ENCODE measurements around the gene TLX1.

The TLX1 gene

DNA sequence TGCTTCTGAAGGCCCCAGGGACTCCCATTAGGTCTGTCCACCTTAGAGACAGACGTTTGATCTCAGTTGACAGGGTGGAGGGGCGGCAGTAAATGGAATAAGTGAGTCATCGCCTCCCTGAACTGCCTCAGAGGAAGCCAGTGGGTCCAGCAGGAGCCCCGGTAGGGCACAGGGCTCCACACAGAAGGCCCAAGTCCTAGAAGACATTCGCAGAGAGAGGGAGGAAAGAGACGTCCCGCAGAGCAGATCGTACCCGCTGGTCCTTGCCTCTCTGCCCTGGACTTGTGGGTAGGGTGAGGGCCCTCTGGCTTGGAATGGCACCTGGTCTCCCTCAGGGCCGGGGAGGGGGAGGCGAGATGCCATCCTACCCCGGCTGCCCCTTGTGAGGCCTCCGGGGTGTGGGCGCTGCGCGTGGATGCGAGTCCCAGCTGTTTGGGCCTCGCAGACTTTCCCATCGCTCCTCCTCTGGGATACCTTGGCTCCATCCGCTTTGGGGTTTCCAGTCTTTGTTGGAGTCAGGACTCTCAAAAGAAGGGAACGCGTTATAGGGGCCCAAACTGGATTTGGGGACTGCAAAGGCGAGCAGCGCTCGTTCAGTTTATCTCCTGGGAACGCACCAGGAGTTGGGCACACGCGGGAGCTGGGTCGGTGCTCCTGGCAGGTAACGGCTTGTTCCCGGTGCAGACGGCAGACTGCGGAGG lies 5.1 kb downstream of the TLX1 start:
- in situ Hi-C loops (cut with MboI; ENCODE audit: low sequenced_read_pairs, unreplicated experiment): no loop called here
- DNase-seq (ENCODE audit: low spot score): no peak
- TF ChIP-seq, protein P1, sequence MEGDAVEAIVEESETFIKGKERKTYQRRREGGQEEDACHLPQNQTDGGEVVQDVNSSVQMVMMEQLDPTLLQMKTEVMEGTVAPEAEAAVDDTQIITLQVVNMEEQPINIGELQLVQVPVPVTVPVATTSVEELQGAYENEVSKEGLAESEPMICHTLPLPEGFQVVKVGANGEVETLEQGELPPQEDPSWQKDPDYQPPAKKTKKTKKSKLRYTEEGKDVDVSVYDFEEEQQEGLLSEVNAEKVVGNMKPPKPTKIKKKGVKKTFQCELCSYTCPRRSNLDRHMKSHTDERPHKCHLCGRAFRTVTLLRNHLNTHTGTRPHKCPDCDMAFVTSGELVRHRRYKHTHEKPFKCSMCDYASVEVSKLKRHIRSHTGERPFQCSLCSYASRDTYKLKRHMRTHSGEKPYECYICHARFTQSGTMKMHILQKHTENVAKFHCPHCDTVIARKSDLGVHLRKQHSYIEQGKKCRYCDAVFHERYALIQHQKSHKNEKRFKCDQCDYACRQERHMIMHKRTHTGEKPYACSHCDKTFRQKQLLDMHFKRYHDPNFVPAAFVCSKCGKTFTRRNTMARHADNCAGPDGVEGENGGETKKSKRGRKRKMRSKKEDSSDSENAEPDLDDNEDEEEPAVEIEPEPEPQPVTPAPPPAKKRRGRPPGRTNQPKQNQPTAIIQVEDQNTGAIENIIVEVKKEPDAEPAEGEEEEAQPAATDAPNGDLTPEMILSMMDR (IDR thresholded peaks at IDR 0.05; ENCODE audit: borderline replicate concordance, control extremely low read depth, extremely low read depth, insufficient read depth, missing control alignments): no peak

DNA sequence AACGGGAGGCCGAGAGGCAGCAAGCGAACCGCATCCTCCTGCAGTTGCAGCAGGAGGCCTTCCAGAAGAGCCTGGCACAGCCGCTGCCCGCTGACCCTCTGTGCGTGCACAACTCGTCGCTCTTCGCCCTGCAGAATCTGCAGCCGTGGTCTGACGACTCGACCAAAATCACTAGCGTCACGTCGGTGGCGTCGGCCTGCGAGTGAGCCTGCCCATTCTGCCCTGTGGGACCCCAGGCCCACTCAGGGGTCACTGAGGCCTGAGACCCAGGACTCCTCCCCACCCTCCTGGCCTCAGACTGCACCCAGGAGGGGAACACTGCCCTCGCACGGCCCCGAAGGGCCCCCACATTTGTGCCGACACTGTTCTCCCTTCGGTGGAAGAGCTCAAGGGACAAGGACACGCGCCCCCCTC lies 5.6 kb downstream of the TLX1 start:
- TF ChIP-seq, protein P1 (IDR thresholded peaks at IDR 0.05; ENCODE audit: borderline replicate concordance, control extremely low read depth, extremely low read depth, insufficient read depth, missing control alignments): no peak
- no peak for DNase-seq (ENCODE audit: low spot score)
- in situ Hi-C loops (cut with MboI; ENCODE audit: low sequenced_read_pairs, unreplicated experiment): no loop called here

DNA sequence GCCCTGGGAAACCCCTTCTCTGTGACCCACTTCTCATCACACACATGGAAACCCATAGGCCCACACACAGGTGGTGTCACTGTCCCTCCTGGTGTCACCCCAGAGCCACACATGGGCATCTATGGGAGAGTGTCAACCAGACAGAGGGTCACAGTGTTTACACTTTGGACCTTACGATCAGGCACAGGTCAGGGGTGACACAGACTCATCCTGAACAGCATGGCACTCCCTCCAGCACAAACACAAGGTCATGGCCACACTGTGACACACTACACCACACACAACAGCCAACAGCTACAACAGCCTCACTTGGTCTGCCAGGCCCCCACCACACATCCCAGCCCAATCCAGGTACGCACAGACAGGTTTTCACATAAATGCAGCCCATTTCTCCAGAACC lies 6.2 kb downstream of the TLX1 start:
- in situ Hi-C loops (cut with MboI; ENCODE audit: low sequenced_read_pairs, unreplicated experiment): no loop called here
- TF ChIP-seq, protein P1 (IDR thresholded peaks at IDR 0.05; ENCODE audit: borderline replicate concordance, control extremely low read depth, extremely low read depth, insufficient read depth, missing control alignments): no peak
- DNase-seq (ENCODE audit: low spot score): no peak

DNA sequence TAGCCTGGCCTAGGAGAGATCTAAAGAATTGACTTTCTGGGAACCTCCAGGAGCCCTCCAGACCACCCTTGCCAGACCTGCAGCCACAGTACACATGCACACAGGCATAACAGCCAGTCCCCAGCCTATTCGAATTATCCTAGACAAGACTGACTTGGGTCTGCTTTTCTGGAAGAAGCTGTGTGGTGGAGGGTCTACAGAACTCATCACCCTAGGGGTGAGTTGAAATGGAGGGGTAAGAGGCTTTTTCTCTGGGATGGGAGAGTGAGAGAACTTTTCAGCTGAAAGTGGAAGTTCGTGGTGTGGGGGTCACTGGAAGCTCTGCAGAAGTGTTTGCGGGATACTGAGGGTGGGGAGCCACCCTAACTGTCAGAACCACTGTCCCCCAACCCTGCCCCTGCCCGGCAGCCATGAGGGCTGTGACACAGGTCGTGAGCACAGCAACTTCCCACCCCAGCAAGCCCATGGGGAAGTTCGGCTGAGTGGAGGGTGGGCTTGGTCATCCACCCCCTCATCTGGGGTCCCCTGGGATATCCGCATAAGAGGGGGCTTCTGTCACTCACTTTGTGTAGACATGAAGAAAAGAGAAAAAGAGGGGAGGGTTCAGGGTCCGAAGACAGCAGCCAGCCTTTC lies 7.8 kb downstream of the TLX1 start:
- no peak for DNase-seq (ENCODE audit: low spot score)
- in situ Hi-C loops (cut with MboI; ENCODE audit: low sequenced_read_pairs, unreplicated experiment): no loop called here

DNA sequence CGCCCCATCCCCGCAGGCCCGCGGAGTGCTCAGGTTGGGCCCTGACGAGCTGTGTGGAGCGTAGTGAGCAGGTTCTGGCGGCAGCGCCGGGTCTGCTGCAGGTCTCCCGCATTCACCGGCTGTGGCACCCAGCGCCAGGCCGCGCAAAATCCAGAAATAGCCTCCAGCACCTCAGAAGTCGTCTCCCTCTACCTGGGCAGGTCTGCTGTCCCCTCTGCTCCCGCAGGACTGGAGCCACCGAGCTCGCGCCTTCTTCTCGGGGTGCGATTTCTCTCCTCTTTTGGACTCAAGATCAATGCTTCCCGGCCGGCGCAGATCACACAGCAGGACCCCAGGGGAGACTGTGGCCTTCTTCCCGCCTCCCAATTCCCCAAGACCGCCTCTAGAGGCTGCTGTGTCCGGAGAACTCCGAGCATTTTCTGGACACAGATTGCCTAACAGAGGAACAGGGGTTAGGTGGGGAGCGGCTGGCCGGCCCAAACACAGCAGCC lies 8.4 kb downstream of the TLX1 start:
- DNase-seq (ENCODE audit: low spot score): no peak
- in situ Hi-C loops (cut with MboI; ENCODE audit: low sequenced_read_pairs, unreplicated experiment): no loop called here
- TF ChIP-seq, protein P1 (IDR thresholded peaks at IDR 0.05; ENCODE audit: borderline replicate concordance, control extremely low read depth, extremely low read depth, insufficient read depth, missing control alignments): no peak

More for the DNA sequence above, 7.8 kb downstream of the TLX1 start:
- TF ChIP-seq, protein P1 (IDR thresholded peaks at IDR 0.05; ENCODE audit: borderline replicate concordance, control extremely low read depth, extremely low read depth, insufficient read depth, missing control alignments): no peak

DNA sequence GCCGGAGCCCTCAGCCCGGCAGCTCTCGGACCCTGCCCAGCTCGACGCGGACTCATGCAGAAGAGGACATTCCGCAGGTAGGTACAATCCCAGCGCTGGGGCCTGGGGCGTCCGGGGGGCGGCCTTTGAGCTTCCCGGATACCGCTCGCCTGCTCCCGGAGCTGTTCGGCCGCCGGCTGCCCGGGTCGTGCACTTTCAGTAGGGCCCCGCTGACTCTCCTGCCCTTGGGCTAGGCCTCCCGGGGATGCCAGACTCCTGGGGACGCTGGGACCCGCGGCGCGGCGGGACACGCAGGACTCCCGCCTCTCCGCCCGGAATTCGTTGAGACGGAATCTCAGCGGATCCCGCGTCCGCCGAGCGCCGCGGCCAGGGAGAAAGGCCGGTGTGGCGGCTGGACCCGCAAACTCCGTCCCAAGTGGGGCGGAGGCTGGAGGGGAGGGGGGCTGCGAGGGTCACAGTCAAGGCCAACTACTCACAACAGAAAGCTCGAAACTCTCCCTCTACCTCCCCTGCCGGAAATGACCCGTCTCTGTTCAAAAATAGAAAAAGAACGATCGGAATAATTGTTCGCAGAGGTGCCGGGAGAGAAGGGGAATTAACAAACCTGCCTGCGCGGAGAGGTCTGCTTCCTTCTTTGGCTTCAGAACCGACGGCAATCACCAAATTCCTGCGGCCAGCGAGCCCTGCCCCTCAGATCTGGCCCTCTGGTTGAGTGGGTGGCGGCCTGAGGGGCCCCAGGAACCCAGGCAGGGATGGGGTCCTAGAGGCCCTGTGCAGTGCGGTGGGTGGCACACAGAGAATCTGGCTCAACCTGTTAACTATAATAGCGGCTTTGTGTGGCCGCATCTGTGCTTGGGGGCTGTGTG lies 9.2 kb downstream of the TLX1 start:
- DNase-seq (ENCODE audit: low spot score): no peak
- in situ Hi-C loops (cut with MboI; ENCODE audit: low sequenced_read_pairs, unreplicated experiment): loop anchor here (10.0 kb wide), 1 partner anchor 106 kb away; the partner anchor contains the start of genes PDZD7 and SFXN3
- TF ChIP-seq, protein P1 (IDR thresholded peaks at IDR 0.05; ENCODE audit: borderline replicate concordance, control extremely low read depth, extremely low read depth, insufficient read depth, missing control alignments): no peak
